GM19463 (cell line): ENCODE results near the gene PARD3.
"Not testable (repeated sequence)": the region's sequence is repeated elsewhere in the genome, so short reads cannot be mapped to it uniquely, and the experiment has no call there.

Source experiments
- ATAC-seq: cut with Tn5 transposase; IDR thresholded peaks from one replicate; pipeline ENCODE4 v1.9.1; 2021; ENCODE audit warnings: mild to moderate bottlenecking, moderate library complexity; ENCODE audit not compliant: unreplicated experiment

Gene PARD3

DNA sequence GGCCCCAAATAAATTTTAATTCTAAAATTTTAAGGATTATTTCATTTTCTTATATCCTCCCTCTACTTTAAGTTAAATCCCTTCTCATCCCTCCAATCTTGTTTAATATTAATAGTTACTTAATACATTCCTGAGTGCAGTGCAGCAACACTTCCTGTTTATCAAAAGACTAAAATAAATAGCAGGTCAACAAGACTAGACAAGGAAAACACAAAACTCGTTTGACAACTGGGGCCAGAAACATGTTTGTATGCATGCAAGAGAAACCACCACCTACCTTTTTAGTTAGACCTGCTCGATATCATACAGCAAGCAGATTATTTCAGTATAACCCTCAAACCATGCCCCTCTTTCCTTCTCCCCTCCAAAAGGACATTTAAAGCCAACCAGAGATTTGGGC lies 95.8 kb downstream of the PARD3 start:
- no peak for ATAC-seq

DNA sequence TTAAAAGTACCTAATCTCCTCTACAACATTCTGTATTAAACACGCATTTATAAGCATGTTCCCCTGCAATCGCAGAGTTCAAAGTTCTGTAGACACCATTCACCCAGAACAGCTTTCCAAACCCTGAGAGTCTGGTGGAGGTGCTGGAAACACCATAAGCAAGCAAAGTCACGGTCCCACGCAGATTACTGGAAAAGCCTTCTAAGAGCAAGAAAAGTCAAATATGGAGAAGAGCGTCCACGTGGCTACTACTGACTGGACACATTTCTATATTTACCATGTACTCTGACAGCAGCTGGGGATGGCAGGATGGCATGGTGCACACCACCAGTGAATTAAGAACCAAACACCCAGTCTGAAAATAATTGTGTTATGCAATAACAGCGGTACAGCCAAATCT lies 97.7 kb downstream of the PARD3 start:
- no peak for ATAC-seq

DNA sequence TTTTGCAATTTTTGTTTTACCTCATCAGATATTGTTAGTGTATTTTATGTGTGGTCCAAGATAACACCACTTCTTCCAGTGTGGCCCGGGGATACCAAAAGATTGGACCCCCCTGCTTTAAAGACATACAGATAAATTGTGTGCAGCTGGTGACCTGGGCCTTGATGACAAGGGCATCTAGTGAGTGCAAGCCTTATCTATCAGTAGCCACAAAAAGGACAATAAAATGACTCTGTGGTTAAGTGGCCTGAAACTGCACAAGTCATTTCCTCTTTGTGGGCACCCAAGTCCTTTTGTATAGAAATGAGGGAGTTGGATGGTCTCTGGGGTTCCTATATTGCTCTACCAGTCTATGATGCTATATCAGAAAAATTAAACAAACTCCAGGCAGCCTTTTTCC lies 98.1 kb downstream of the PARD3 start:
- peak; percentile 80 for ATAC-seq

DNA sequence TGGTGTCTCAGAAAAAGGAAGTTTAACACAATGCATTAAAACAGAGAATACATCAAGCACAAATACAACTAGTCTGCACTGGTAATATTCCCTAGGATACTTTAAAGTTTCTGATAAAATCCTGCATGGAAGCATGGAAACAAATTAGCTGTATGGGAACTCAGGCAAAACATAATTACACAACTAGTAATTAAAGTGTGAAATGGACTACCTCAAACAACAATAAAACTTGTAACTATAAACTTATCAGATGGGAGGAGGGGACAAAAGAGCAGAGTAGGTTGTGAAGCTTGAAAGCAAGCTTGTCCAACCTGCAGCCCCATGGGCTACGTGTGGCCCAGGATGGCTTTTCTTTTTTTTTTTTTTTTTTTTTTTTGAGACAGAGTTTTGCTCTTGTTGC lies 98.9 kb downstream of the PARD3 start:
- ATAC-seq: no peak

- ATAC-seq: no peak
Observed at GRCh38 chr10:34715511-34716187, 99.4 kb downstream of the PARD3 start.

DNA sequence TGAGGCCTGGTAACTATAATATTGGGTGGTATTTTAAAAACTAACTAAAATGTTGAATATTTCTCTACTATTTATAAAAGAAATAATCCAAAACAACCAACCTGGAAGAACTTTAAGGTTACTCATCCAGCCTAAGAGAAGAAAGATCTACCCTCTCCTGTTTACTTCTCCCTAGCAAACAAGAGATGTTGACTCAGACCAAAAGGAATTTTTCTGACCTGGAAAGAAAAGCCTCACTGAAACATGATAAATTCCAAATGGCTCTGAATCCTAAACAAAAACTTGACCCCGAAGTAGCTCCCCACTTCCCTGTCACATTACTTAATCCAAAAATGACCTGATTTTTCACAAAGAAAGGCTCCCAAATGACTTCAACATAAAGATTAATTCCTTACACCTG lies 101.2 kb downstream of the PARD3 start:
- ATAC-seq: no peak

- no peak for ATAC-seq
Observed at GRCh38 chr10:34711500-34711899, 103.6 kb downstream of the PARD3 start.

GRCh38 chr10:34710391-34710751 lies 104.7 kb downstream of the PARD3 start:
- ATAC-seq: no peak

- no peak for ATAC-seq
Observed at GRCh38 chr10:34709637-34710390, 105.3 kb downstream of the PARD3 start.

DNA sequence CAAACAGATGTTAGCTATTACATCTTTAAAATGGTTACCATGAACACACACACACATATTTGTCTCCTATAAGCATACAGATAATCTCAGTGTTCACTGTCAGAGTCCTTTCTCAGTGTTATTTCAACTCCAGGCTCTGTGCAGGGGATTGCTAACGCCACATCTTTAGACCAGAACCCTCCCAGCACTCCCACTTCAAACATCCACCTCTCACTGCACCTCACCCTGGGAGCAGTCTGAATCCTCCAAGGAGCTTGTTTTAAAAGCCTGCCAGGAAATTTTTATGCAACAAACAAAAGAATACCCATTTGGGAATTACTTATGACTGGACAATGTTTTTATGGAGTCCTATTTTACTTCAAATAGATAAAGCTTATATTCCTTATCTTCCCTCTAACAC lies 107.4 kb downstream of the PARD3 start:
- no peak for ATAC-seq

- ATAC-seq: not testable (repeated sequence)
Observed at GRCh38 chr10:34706992-34707391, 108.1 kb downstream of the PARD3 start.

DNA sequence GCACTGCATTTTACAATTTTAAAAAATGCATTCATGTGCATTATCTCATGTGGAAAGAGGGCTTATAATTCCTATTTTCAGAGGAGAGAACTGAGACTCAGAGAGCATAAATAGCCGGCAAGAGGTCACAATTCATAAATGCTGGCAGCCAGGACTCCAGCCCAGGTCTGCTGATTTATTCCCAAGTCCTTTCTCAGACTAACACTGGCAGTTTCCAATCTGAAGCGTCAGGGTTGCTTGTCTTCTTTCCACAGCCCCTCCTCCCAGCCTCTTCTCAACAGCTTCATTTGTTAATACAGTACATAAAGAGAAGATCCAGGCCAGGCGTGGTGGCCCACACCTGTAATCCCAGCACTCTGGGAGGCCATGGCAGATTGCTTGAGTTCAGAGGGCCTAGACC lies 108.9 kb downstream of the PARD3 start:
- ATAC-seq: no peak

GRCh38 chr10:34705563-34705962 lies 109.5 kb downstream of the PARD3 start:
- ATAC-seq: peak; percentile 72

DNA sequence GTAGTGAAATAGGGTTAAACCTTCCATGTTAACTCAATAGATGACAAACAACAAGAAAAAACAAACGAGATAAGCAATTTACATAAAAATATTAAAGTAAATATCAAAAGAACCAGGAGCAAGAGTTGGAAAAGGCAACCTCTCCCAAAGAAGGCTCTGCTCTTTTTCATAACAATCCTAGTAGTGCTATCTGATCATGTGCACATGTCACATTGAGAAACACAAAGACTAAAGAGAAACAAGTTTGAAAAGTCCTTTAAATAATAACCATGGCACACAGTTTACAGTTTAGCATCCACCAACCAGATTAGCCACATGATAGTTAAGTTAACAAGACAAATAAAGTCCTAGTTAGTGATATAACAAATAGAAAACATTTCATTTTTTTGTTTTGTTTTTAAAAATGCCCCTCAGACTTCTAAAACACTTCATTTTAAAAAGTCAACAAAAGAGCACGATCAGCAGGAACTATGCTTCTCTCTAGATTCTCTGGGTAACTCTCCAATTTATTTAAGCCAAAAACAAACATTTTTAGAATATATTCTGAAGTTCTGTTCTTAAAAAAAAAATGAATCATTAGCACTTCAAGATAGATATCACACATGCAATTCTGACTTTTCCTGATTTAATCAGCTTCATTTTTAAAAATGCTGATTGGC lies 110.4 kb downstream of the PARD3 start:
- no peak for ATAC-seq

DNA sequence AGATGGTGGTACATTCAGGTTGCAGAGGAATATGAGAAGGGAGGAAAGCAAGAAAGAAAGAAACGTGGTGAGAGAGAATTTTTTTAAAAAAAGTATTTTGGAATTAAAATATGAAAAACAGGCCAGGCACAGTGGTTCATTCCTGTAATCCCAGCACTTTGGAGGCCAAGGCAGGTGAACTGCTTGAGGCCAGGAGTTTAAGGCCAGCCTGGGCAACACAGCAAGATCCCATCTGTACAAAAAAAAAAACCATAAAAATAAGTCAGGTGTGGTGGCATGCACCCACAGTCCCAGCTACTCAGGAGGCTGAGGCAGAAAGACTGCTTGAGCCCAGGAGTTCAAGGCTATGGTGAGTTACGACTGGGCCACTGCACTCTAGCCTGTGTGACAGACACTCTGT lies 112.1 kb downstream of the PARD3 start:
- ATAC-seq: no peak

GRCh38 chr10:34702093-34702937 lies 112.8 kb downstream of the PARD3 start:
- no peak for ATAC-seq

GRCh38 chr10:34701194-34701593 lies 113.9 kb downstream of the PARD3 start:
- ATAC-seq: no peak

DNA sequence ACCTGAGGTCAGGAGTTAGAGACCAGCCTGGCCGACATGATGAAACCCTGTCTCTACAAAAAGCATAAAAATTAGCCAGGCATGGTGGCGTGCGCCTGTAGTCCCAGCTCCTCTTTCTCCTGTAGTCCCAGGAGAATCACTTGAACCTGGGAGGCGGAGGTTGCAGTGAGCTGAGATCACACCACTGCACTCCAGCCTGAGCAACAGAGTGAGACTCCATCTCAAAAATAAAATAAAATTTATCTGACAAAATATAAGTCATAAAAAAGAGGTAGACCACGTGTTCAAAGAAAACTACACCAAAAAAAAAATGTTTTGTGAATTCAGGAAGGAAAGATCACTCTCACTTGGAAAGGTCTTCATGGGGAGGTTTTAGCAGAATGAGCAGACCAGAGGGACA lies 114.3 kb downstream of the PARD3 start:
- not testable (repeated sequence) for ATAC-seq

DNA sequence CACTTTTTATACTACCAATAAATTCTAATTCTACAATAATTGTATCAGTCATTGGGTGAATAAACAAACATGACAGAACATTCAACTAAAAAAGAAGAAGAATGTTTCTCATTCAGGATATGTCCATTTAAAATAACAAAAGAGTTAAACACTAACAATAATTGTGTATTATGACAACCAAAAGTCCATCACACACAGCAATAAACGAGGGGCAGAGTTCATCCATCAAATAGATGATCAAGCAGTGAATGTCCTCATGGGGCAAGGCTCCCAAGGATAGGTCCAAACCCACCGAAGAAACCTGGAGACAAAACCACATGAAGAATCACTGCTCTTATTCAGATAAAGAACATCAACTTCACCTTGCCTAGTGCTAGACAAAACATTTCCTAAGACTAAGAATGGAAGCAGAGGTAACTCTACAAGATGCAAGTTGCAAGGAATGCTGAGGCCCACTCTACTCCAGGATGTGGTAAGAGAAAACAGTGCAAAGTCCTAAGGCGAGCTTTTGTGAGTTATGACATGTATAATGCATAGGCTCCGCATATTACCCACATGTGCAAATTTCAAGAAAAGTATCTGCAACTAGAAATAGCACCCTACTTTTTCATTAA lies 115.1 kb downstream of the PARD3 start:
- no peak for ATAC-seq

DNA sequence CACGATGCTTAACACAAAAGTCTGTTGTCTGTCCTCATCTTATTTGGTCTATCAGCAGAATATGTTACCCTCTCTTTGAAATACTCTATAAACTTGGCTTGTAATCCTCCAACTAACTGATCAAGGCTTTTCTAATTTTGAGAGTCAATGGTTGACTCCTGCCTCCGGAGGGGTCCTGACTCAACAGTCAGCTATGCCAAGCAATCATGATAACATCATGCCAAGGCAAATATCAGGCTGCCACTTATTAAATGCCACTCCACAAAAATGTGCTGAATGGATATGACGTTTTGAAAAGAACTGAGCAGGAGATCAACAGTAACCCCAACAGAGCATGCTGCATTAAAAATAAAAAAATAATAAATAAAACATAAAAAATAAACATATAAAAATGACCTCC lies 116.1 kb downstream of the PARD3 start:
- ATAC-seq: no peak
